Fibroblast of villous mesenchyme (primary cell): ENCODE measurements around the gene KSR2. TPM values are rescaled to one million over a fixed set of nuclear protein-coding genes. Genes with fewer than 3 reads are reported as not detected.

Experiments
- DNase-seq: peaks from one replicate; pipeline ENCODE4 v3.0.0-alpha.2; 2010; ENCODE audit warnings: low read depth
- H3K4me3 ChIP-seq: 2 replicates; pipeline ENCODE4 v1.5.1; 2011; ENCODE audit warnings: low read depth, mild to moderate bottlenecking, low read length
- total RNA-seq: library from RNA; depleted of rRNA; stranded (reverse); fragments of >200 nt; gene quantifications from 2 replicates; pipeline ENCODE4 v1.2.3, GENCODE V29; 2012
- TF ChIP-seq, protein P1 (sequence below): IDR thresholded peaks from 2 replicates; pipeline ENCODE4 v1.5.1; 2012; ENCODE audit warnings: low read depth, mild to moderate bottlenecking, low read length; ENCODE audit not compliant: insufficient read depth

The KSR2 gene
- total RNA-seq, 1 donor: not detected

DNA sequence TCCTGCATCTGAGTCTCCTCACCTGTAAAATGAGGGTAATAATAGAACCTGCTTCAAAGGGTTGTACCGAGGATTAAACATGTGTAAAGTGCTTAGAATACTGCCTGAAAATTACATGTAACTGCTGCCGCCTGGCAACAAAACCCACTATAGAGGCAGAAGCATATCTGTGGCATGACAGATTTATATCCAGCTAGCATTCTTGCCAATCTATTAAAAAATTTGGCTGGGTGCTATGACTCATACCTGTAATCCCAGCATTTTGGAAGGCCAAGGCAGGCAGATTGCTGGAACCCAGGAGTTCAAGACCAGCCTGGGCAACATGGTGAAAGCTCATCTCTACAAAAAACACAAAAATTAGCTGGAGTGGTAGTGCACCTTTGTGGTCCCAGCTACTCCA, 16.4 kb upstream of the KSR2 start:
- no peak overlapping the region for H3K4me3 ChIP-seq
- no peak for DNase-seq
- TF ChIP-seq, protein P1, sequence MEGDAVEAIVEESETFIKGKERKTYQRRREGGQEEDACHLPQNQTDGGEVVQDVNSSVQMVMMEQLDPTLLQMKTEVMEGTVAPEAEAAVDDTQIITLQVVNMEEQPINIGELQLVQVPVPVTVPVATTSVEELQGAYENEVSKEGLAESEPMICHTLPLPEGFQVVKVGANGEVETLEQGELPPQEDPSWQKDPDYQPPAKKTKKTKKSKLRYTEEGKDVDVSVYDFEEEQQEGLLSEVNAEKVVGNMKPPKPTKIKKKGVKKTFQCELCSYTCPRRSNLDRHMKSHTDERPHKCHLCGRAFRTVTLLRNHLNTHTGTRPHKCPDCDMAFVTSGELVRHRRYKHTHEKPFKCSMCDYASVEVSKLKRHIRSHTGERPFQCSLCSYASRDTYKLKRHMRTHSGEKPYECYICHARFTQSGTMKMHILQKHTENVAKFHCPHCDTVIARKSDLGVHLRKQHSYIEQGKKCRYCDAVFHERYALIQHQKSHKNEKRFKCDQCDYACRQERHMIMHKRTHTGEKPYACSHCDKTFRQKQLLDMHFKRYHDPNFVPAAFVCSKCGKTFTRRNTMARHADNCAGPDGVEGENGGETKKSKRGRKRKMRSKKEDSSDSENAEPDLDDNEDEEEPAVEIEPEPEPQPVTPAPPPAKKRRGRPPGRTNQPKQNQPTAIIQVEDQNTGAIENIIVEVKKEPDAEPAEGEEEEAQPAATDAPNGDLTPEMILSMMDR: no peak

DNA sequence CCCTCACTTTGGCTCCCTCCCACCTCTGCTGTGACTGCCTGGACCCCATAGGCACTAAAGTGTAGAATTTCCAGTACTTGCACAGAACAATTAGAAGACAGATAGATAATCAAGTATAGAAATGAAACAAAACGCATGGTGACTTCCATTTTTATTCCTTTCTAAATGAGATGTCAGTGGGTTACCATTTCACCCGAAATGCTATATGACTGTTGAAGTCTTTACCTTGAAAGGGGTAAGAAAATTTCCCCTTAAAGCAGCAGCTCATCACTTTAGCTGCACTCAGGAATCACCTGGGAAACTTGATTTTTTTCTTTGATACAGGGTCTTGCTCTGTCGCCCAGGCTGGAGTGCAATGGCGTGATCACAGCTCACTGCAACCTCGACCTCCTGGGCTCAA, 12.5 kb upstream of the KSR2 start:
- no peak overlapping the region for H3K4me3 ChIP-seq
- TF ChIP-seq, protein P1: no peak
- DNase-seq: no peak

DNA sequence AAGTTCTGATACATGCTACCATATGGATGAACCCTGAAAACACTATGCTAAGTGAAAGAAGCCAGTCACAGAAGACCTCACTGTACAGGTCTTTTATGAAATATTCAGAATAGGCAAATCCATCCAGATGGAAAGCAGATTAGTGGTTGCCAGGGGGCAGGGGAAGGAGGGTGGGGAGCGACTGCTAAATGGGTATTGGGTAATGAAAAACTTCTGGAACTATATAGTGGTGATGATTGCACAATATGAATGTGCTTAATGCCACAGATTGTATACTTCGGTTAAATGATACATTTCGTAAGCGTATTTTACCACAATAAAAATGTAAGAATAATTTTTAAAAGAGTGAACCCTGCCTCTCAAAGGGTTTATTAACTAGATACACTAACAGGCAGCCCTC, 11.8 kb upstream of the KSR2 start:
- H3K4me3 ChIP-seq: no peak overlapping the region

DNA sequence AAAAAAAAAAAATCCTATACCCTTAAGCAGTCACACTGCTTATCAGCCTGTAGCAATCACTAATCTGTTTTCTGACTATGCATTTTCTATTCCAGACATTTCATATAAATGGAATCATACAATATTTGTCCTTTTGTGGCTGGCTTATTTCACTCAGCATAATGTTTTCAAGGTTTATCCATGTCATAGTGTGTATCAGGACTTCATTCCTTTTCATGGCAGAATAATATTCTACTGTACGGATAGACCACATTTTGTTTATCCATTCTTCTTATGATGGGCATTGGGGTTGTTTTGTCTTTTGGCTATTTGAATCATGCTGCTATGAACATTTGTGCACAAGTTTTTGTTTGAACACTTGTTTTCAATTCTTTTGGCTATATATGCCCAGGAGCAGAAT, 8.6 kb upstream of the KSR2 start:
- TF ChIP-seq, protein P1: no peak
- no peak overlapping the region for H3K4me3 ChIP-seq
- DNase-seq: no peak

More for the DNA sequence above, 11.8 kb upstream of the KSR2 start:
- peak; percentile 4 for DNase-seq
- TF ChIP-seq, protein P1: no peak

DNA sequence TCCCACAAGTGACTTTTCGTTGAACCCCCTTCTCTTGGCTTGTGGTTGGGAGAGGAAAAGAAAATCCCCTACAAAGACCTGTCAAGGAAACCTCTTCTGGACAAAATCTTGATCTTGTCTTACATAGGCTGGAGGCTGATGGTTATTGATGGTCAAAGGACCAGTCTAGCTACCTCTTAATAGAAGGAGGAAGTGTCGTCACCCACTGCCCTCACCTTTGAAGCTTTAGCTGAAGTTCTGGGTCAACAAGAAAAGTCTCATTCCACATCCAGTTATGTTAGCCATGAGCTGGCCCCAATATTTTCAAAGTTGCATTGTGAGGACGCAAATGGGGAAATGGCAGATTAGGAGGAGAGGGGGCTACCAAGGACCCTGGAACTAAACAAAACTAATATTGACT, 6.2 kb upstream of the KSR2 start:
- no peak for DNase-seq
- H3K4me3 ChIP-seq: no peak overlapping the region
- TF ChIP-seq, protein P1: no peak

DNA sequence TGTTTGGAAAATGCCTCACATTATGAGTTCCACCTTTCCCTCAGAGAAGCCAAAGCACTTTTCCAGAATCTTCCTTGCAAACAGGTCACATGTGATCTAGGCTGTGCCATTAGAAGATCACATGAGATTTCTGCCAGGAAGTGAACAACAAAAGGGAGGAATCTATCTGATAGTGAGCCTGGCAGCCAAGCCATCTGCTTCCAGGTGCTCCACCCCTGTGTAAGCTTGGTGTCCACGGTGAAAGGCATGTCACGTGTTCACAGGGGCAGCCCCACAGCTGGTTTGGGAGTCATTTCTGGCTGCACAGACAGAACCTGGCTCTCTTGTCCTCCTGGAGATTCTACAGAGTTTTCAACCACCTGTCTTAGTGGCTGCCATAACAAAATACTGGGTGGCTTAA, 3.5 kb upstream of the KSR2 start:
- DNase-seq: no peak
- TF ChIP-seq, protein P1: no peak
- H3K4me3 ChIP-seq: no peak overlapping the region

DNA sequence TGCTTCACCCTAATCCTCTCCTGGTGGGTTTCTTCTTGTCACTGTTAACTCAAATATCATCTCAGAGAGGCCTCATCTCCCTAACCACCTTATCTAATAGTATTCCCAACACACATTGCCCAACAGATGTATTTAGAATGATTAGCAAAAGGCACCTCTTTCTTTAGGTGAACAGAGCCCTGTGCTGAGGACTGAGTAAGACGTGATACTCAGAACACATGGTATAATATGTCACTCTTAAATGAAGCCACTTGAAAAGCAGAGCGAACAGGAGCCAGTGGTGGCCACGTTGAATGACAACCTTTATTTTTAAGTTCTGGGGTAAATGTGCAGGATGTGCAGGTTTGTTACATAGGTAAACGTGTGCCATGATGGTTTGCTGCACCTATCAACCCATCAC, 1.5 kb upstream of the KSR2 start:
- no peak overlapping the region for H3K4me3 ChIP-seq
- DNase-seq: no peak
- TF ChIP-seq, protein P1: no peak
